Measurements from ENCODE around the gene GPC6. TPM values are rescaled to one million over a fixed set of nuclear protein-coding genes. Genes with fewer than 3 reads are reported as not detected.

Gene GPC6
- total and polyA plus RNA-seq, 9 of the 15 experiments (the other 6 are each of a cell fraction or from before 2014, with no cell fraction given) = under 0.01 to 0.20 (median 0.01) TPM; not detected in 4

DNA sequence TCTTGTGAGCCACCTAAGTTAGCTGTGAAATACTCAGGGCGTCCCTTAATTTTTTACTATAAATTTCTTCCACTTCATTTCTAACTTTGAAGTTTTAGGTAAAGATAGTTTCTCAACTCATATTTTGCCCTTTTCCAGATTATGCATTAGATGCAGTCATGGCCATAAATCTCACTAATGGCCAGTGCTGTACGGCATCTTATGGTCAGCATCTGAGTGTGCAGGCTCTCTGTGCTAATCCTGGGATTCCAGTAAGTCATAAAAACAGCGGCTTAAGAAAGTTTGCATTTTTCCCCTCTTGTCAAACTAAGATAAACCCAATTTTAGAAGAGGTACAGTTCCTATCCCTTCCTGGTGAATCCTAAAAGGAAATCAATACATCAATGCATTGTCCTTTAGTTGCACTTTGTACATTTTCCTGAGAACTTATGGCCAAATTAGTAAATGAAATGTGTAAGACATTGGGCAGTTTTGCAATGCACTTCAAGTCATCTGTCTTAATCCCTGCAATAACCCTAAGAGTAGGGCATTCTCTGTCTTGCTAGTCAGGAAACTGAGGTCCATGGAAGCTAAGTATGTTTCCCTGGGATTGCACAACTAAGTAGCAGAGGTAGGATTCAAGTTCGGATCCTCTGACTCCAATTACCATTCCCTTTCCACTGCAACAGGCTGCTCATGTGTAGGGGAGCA, 1106.7 kb downstream of the GPC6 start:
- ChIA-PET POLR2A (no interaction called here), CTCF (ENCODE audit: low intra/inter-chr PET ratio) (no interaction called here)
- no peaks in the 10 kb centered on the region for H3K36me3 ChIP-seq (ENCODE audit: control insufficient read depth, insufficient read depth, low read length)
- H3K27ac ChIP-seq (ENCODE audit: extremely low read depth, low read depth, low read length) = no peak overlapping the region
- WGBS (ENCODE audit: insufficient coverage, low coverage, missing lambda C conversion rate) = 0% methylated on average over 4 of the region's 4 CpGs
- ATAC-seq (no peak), DNase-seq (ENCODE audit: extremely low read depth in 1 of 4, low spot score in 3 of 4) (no peak), FAIRE-seq (no peak)
- no peak overlapping the region for H3K4me3 ChIP-seq
- H3K9me3 ChIP-seq (replicated peaks; ENCODE audit: control insufficient read depth, insufficient read depth, low read depth, low read length) = no peaks in the 10 kb centered on the region
- no peaks in the 10 kb centered on the region for H4K20me1 ChIP-seq (replicated peaks; ENCODE audit: control insufficient read depth, insufficient read depth, low read length)
- no peak overlapping the region for H3K9ac ChIP-seq (ENCODE audit: insufficient read depth in 1 of 2, low read depth in 2 of 2, low read length in 2 of 2)
- H3K79me2 ChIP-seq (ENCODE audit: control insufficient read depth, insufficient read depth, low read length) = no peaks in the 10 kb centered on the region
- H2AFZ ChIP-seq (ENCODE audit: low read depth, low read length) = no peak overlapping the region
- H3K9me1 ChIP-seq (ENCODE audit: control insufficient read depth, insufficient read depth, low read length) = no peaks in the 10 kb centered on the region
- H3K27me3 ChIP-seq (ENCODE audit: control insufficient read depth in 2 of 2, insufficient read depth in 2 of 2, low read length in 2 of 2) = no peaks in the 10 kb centered on the region
- intact Hi-C loops (cut with micrococcal nuclease) (no loop called here), in situ Hi-C loops (cut with MboI) (no loop called here)
- no peak for TF ChIP-seq KLF1 (tag; IDR thresholded peaks at IDR 0.05)
- TF ChIP-seq SAFB2 (IDR thresholded peaks at IDR 0.05; ENCODE audit: borderline replicate concordance, low read depth, low read length, severe bottlenecking) = no peak
- no peak for TF ChIP-seq FIP1L1 (IDR thresholded peaks at IDR 0.05; ENCODE audit: low read depth, low read length, poor library complexity, severe bottlenecking)
- TF ChIP-seq POLR2B (IDR thresholded peaks at IDR 0.05; ENCODE audit: low read depth, partially characterized antibody) = no peak
- no TSS peak for BruUV-seq (replicated peaks)
- H3K4me2 ChIP-seq (ENCODE audit: insufficient read depth, low read length) = no peak overlapping the region
- H3K4me1 ChIP-seq (replicated peaks in 1 of 2; ENCODE audit: control insufficient read depth in 2 of 2, insufficient read depth in 2 of 2, low read length in 2 of 2) = no peaks in the 10 kb centered on the region
